CD4-positive, alpha-beta memory T cell (primary cell): Measurements from ENCODE around the gene PPP1R7. TPM values are rescaled to one million over a fixed set of nuclear protein-coding genes. Genes with fewer than 3 reads are reported as not detected.

ENCODE experiments used
- CTCF ChIA-PET: fragments of 350-600 bp; sonication (Branson Sonifier 250); formaldehyde crosslinking; loops from one replicate; lab custom pipeline; 2021; ENCODE audit warnings: inconsistent platforms; ENCODE audit not compliant: partially characterized antibody; lab: Charles Lee
- POLR2A ChIA-PET: fragments of 350-600 bp; sonication (Branson Sonifier 250); formaldehyde crosslinking; loops from one replicate; lab custom pipeline; 2021; ENCODE audit not compliant: partially characterized antibody; lab: Charles Lee
- DNase-seq, 5 donors: peaks; one replicate each; pipeline versions ENCODE4 v3.0.0 to v3.0.0-alpha.2; 2020 to 2022; ENCODE audit warnings: mixed read lengths in 1 of 5
- H3K27ac ChIP-seq: one replicate; pipeline ENCODE4 v1.7.0; 2013; ENCODE audit warnings: low read depth, low read length
- H3K27me3 ChIP-seq: 2 replicates; pipeline ENCODE4 v1.7.0; 2013; ENCODE audit warnings: mild to moderate bottlenecking, low read length, moderate library complexity; ENCODE audit not compliant: insufficient read depth
- H3K36me3 ChIP-seq: 2 replicates; pipeline ENCODE4 v1.7.0; 2013; ENCODE audit warnings: mild to moderate bottlenecking, low read length, moderate library complexity; ENCODE audit not compliant: insufficient read depth
- H3K4me1 ChIP-seq: 2 replicates; pipeline ENCODE4 v1.7.0; 2013; ENCODE audit warnings: mild to moderate bottlenecking, low read length, moderate library complexity; ENCODE audit not compliant: insufficient read depth
- H3K4me3 ChIP-seq, 2 donors: one replicate each; pipeline ENCODE4 v1.7.0; 2013; ENCODE audit warnings: low read length in 2 of 2, mild to moderate bottlenecking in 1 of 2
- H3K9me3 ChIP-seq, 2 donors: one replicate each; pipeline ENCODE4 v1.7.0; 2013; ENCODE audit warnings: low read length in 2 of 2, control low read depth in 1 of 2; ENCODE audit not compliant: control insufficient read depth in 1 of 2
- H3K27ac Mint-ChIP-seq, 7 donors: one replicate each; pipeline ENCODE4 v1.8.0; 2020 to 2021; ENCODE audit warnings: mixed read lengths in 7 of 7, mild to moderate bottlenecking in 6 of 7, inconsistent platforms in 3 of 7, moderate library complexity in 3 of 7
- H3K27me3 Mint-ChIP-seq, 2 donors: one replicate each; pipeline ENCODE4 v1.8.0; 2020 to 2021; ENCODE audit warnings: mixed read lengths in 2 of 2
- H3K36me3 Mint-ChIP-seq, 2 donors: one replicate each; pipeline ENCODE4 v1.8.0; 2020 to 2021; ENCODE audit warnings: mixed read lengths in 2 of 2, inconsistent platforms in 1 of 2, mild to moderate bottlenecking in 1 of 2
- H3K4me1 Mint-ChIP-seq, 4 donors: one replicate each; pipeline ENCODE4 v1.8.0; 2020 to 2021; ENCODE audit warnings: mixed read lengths in 4 of 4, mild to moderate bottlenecking in 1 of 4
- H3K4me3 Mint-ChIP-seq, 8 donors: one replicate each; pipeline ENCODE4 v1.8.0; 2020 to 2021; ENCODE audit warnings: mixed read lengths in 8 of 8, mild to moderate bottlenecking in 7 of 8, moderate library complexity in 6 of 8, inconsistent platforms in 3 of 8
- H3K9me3 Mint-ChIP-seq, 8 donors: one replicate each; pipeline ENCODE4 v1.8.0; 2020 to 2021; ENCODE audit warnings: mixed read lengths in 8 of 8, mild to moderate bottlenecking in 5 of 8, inconsistent platforms in 3 of 8, moderate library complexity in 1 of 8
- intact Hi-C: fragments of 100-400 bp; cut with micrococcal nuclease; formaldehyde crosslinking; loops from one replicate; pipeline ENCODE4 v1.15.1; 2023
- polyA plus RNA-seq, 2 donors: library from polyadenylated mRNA; unstranded; fragments of 300-500 nt; fragmentation: Illumina TruSeq; gene quantifications; one replicate each; pipeline ENCODE4 v1.2.3, GENCODE V29; 2021
- total RNA-seq, 2 experiments: library from RNA; stranded (reverse); gene quantifications; one replicate each; pipeline ENCODE4 v1.2.3, GENCODE V29; 2021

The PPP1R7 gene
- total and polyA plus RNA-seq, 4 experiments from 2014 or later: 61.3 to 119 (median 91.6) TPM

GRCh38 chr2:241137276-241138190 lies 12.7 kb upstream of the PPP1R7 start:
- CTCF ChIA-PET: interaction anchor here (0.8 to 1.3 kb wide), 2 partner anchors 59 kb away, joined by 4 read pairs; no protein-coding TSS in a partner anchor

GRCh38 chr2:241138471-241138870 lies 11.8 kb upstream of the PPP1R7 start:
- ChIA-PET CTCF (interaction anchor here (1.3 kb wide), 1 partner anchor 60 kb away, joined by 4 read pairs; no protein-coding TSS in a partner anchor), POLR2A (interaction anchor here (1.0 to 2.4 kb wide), 3 partner anchors 11 to 42 kb away, joined by 3 to 11 read pairs (median 8); partner anchors contain the start of genes MTERF4 and PASK)
- Histone ChIP-seq H3K9me3 (no peaks in the 10 kb centered on the region), H3K27me3 (no peaks in the 10 kb centered on the region), H3K4me3 (no peak overlapping the region), H3K27ac (no peak overlapping the region), H3K36me3 (peaks cover 43% of the 10 kb centered on the region), H3K4me1 (no peaks in the 10 kb centered on the region)
- Mint-ChIP-seq H3K9me3 (no peaks in the 10 kb centered on the region), H3K36me3 (peaks cover 28 to 46% of the 10 kb centered on the region in 2 donors), H3K27me3 (no peaks in the 10 kb centered on the region), H3K27ac (no peak overlapping the region), H3K4me1 (peaks cover 0 to 9% (median 5%) of the 10 kb centered on the region in 4 donors), H3K4me3 (no peak overlapping the region)
- intact Hi-C loops: no loop called here
- DNase-seq: no peak

More at GRCh38 chr2:241137276-241138190, 12.7 kb upstream of the PPP1R7 start:
- H3K9me3 ChIP-seq: no peaks in the 10 kb centered on the region
- H3K4me3 ChIP-seq: no peak overlapping the region
- H3K27ac Mint-ChIP-seq: peak overlapping the region in 2 of 7 donors; percentile 9 to 67
- intact Hi-C loops: no loop called here
- H3K27me3 ChIP-seq: no peaks in the 10 kb centered on the region
- no peak for DNase-seq
- peaks cover 41% of the 10 kb centered on the region for H3K36me3 ChIP-seq
- POLR2A ChIA-PET: interaction anchor here (0.8 to 2.4 kb wide), 7 partner anchors 9 to 41 kb away, joined by 3 to 11 read pairs (median 4); partner anchors contain the start of genes MTERF4 and PASK
- no peak overlapping the region for H3K4me3 Mint-ChIP-seq
- H3K4me1 Mint-ChIP-seq: peaks cover 0 to 8% (median 5%) of the 10 kb centered on the region in 4 donors
- H3K9me3 Mint-ChIP-seq: no peaks in the 10 kb centered on the region
- no peak overlapping the region for H3K27ac ChIP-seq
- H3K27me3 Mint-ChIP-seq: no peaks in the 10 kb centered on the region
- H3K36me3 Mint-ChIP-seq: peaks cover 37 to 54% of the 10 kb centered on the region in 2 donors
- no peaks in the 10 kb centered on the region for H3K4me1 ChIP-seq

DNA sequence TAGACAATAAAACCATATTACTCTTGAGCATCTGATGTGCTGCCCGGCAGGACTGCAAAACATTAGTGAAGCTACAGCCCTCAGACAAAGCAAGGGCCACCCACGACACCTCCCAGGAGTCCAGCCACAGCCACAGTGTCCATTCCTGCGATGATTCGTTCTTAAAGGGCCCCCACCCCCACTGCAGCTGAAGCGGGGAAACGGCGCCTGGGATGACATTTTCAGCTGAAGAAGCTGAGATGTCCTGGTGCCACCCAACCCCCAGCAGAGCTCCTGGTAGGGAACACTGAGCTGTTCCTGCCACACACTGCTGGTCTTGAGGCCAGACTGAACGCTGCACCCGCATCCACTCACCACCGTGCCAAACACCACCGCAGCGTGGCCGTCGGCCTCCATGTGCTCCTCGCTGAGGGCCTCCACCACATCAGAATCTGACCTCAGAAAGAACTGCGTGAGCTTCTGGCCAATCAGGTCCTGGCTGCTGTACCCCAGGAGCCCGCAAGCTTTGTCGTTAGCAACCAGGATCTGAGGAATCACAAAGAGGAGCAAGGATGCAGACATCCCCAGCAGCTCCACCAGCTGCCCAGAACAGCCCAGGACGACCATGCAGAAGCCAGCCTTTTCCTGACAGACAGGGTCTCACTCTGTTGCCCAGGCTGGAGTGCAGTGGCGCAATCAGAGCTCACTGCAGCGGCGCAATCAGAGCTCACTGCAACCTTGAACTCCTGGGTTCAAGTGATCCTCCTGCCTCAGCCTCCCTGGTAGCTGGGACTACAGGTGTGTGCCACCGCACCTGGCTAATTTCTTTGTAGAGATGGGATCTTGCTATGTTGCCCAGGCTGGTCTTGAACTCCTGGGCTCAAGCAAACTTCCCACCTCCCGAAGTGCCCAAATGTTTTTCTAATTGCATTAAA lies 10.5 kb upstream of the PPP1R7 start:
- H3K4me1 Mint-ChIP-seq: peaks cover 4 to 13% (median 9%) of the 10 kb centered on the region in 4 donors
- Histone ChIP-seq H3K4me1 (no peaks in the 10 kb centered on the region), H3K4me3 (no peak overlapping the region), H3K36me3 (peaks cover 43% of the 10 kb centered on the region), H3K27ac (no peak overlapping the region), H3K27me3 (no peaks in the 10 kb centered on the region), H3K9me3 (no peaks in the 10 kb centered on the region)
- H3K27ac Mint-ChIP-seq: no peak overlapping the region
- POLR2A ChIA-PET: interaction anchor here (0.7 to 1.9 kb wide), 4 partner anchors 10 to 38 kb away, joined by 3 to 8 read pairs (median 3); partner anchors contain the start of genes MTERF4, PASK and PPP1R7
- no peak overlapping the region for H3K4me3 Mint-ChIP-seq
- no peaks in the 10 kb centered on the region for H3K27me3 Mint-ChIP-seq
- peaks cover 32 to 51% of the 10 kb centered on the region in 2 donors for H3K36me3 Mint-ChIP-seq
- H3K9me3 Mint-ChIP-seq: no peaks in the 10 kb centered on the region
- CTCF ChIA-PET: interaction anchor here (0.6 to 1.2 kb wide), 2 partner anchors 61 kb away, joined by 3 read pairs; no protein-coding TSS in a partner anchor
- intact Hi-C loops: no loop called here
- DNase-seq: no peak

GRCh38 chr2:241140445-241140840 lies 9.8 kb upstream of the PPP1R7 start:
- Histone ChIP-seq H3K4me3 (no peak overlapping the region), H3K9me3 (no peaks in the 10 kb centered on the region), H3K27ac (no peak overlapping the region), H3K36me3 (peaks cover 43% of the 10 kb centered on the region), H3K27me3 (no peaks in the 10 kb centered on the region), H3K4me1 (no peaks in the 10 kb centered on the region)
- DNase-seq: no peak
- Mint-ChIP-seq H3K4me1 (peaks cover 4 to 13% (median 9%) of the 10 kb centered on the region in 4 donors), H3K4me3 (no peak overlapping the region), H3K27ac (peak overlapping the region in 1 of 7 donors; percentile 25), H3K36me3 (peaks cover 32 to 51% of the 10 kb centered on the region in 2 donors), H3K9me3 (no peaks in the 10 kb centered on the region), H3K27me3 (no peaks in the 10 kb centered on the region)
- ChIA-PET CTCF (interaction anchor here (1.2 kb wide), 1 partner anchor 62 kb away, joined by 3 read pairs; no protein-coding TSS in a partner anchor), POLR2A (interaction anchor here (1.0 to 1.9 kb wide), 3 partner anchors 9 to 38 kb away, joined by 3 to 8 read pairs (median 3); partner anchors contain the start of genes MTERF4, PASK and PPP1R7)
- intact Hi-C loops: no loop called here

DNA sequence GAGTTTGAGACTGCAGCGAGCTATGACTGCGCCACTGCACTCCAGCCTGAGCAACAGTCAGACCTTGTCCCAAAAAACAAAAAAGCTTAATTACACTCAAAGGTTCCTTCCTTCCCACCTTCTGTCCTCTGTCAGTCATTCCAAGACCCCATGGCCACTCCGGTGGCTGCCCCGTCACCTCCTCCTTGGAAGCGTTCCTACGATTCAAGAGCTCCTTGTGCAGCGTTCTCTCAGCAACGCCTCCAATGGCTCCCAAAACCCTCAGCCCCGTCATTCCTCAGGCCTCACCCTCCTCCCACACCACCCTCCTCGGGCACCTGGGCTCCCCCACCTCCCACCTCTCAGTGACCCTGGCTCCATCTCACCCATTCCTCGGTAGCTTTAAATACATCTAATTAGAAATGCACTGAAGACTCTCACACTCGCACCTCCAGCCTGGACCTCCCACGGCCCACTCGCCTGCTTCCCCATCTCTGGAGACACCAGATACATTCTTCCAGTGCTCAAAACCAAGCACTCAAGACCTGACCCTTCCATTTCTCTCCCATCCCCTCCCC lies 9.0 kb upstream of the PPP1R7 start:
- Histone ChIP-seq H3K36me3 (peaks cover 39% of the 10 kb centered on the region), H3K4me1 (no peaks in the 10 kb centered on the region), H3K9me3 (no peaks in the 10 kb centered on the region), H3K27ac (no peak overlapping the region), H3K27me3 (no peaks in the 10 kb centered on the region), H3K4me3 (no peak overlapping the region)
- DNase-seq: no peak
- intact Hi-C loops: no loop called here
- H3K9me3 Mint-ChIP-seq: no peaks in the 10 kb centered on the region
- CTCF ChIA-PET: interaction anchor here (1.4 kb wide), 1 partner anchor 63 kb away, joined by 3 read pairs; no protein-coding TSS in a partner anchor
- H3K4me1 Mint-ChIP-seq: peaks cover 4 to 15% (median 10%) of the 10 kb centered on the region in 4 donors
- peaks cover 30 to 43% of the 10 kb centered on the region in 2 donors for H3K36me3 Mint-ChIP-seq
- H3K4me3 Mint-ChIP-seq: no peak overlapping the region
- POLR2A ChIA-PET: interaction anchor here (1.1 to 2.2 kb wide), 5 partner anchors 8 to 39 kb away, joined by 3 to 10 read pairs (median 3); partner anchors contain the start of genes MTERF4, PASK and PPP1R7
- H3K27me3 Mint-ChIP-seq: no peaks in the 10 kb centered on the region
- no peak overlapping the region for H3K27ac Mint-ChIP-seq

- no peak overlapping the region for H3K27ac ChIP-seq
- no peaks in the 10 kb centered on the region for H3K4me1 ChIP-seq
- no peaks in the 10 kb centered on the region for H3K9me3 ChIP-seq
- no peaks in the 10 kb centered on the region for H3K9me3 Mint-ChIP-seq
- peak overlapping the region in 3 of 7 donors; percentile 42 to 78 (median 51) for H3K27ac Mint-ChIP-seq
- peaks cover 28 to 38% of the 10 kb centered on the region in 2 donors for H3K36me3 Mint-ChIP-seq
- no peak for DNase-seq
- peaks cover 39% of the 10 kb centered on the region for H3K36me3 ChIP-seq
- peaks cover 4 to 21% (median 12%) of the 10 kb centered on the region in 4 donors for H3K4me1 Mint-ChIP-seq
- POLR2A ChIA-PET: interaction anchor here (1.1 to 2.2 kb wide), 5 partner anchors 8 to 33 kb away, joined by 3 to 10 read pairs (median 3); partner anchors contain the start of genes PASK and PPP1R7
- intact Hi-C loops: no loop called here
- H3K4me3 Mint-ChIP-seq: no peak overlapping the region
- CTCF ChIA-PET: interaction anchor here (1.4 kb wide), 1 partner anchor 64 kb away, joined by 3 read pairs; no protein-coding TSS in a partner anchor
- H3K4me3 ChIP-seq: no peak overlapping the region
- H3K27me3 ChIP-seq: no peaks in the 10 kb centered on the region
- H3K27me3 Mint-ChIP-seq: no peaks in the 10 kb centered on the region
Observed at GRCh38 chr2:241142063-241142462, 8.2 kb upstream of the PPP1R7 start.
